Stimulated activated CD4-positive, alpha-beta T cell treated with anti-CD3 and anti-CD28 coated beads, TNF-alpha, amount 100 ng/mL, for 48 hours (primary cell): ENCODE data around the gene KIF25.

Experiments used
- DNase-seq, 3 donors: peaks; one replicate each; pipeline ENCODE4 v3.0.0-alpha.2; 2020; ENCODE audit warnings: low read depth in 3 of 3

Gene KIF25

GRCh38 chr6:168037242-168037641, 39.8 kb downstream of the KIF25 start:
- DNase-seq, result no peak

GRCh38 chr6:168037856-168038255, 40.4 kb downstream of the KIF25 start:
- no peak for DNase-seq

- no peak for DNase-seq
Observed at GRCh38 chr6:168038576-168039140, 41.2 kb downstream of the KIF25 start.

GRCh38 chr6:168039301-168039700, 41.8 kb downstream of the KIF25 start:
- DNase-seq, result no peak

GRCh38 chr6:168039849-168040248, 42.4 kb downstream of the KIF25 start:
- no peak for DNase-seq

GRCh38 chr6:168040856-168041496, 43.5 kb downstream of the KIF25 start:
- DNase-seq, result no peak

GRCh38 chr6:168041928-168042327, 44.5 kb downstream of the KIF25 start:
- no peak for DNase-seq

- DNase-seq, result no peak
Observed at GRCh38 chr6:168042426-168043192, 45.1 kb downstream of the KIF25 start.

GRCh38 chr6:168043193-168043847, 45.8 kb downstream of the KIF25 start:
- DNase-seq, result no peak

- no peak for DNase-seq
Observed at GRCh38 chr6:168043848-168044415, 46.5 kb downstream of the KIF25 start.

- no peak for DNase-seq
Observed at GRCh38 chr6:168044521-168045130, 47.2 kb downstream of the KIF25 start.

GRCh38 chr6:168045141-168045691, 47.7 kb downstream of the KIF25 start:
- DNase-seq, result no peak

GRCh38 chr6:168045706-168046620, 48.5 kb downstream of the KIF25 start:
- DNase-seq, result no peak

- DNase-seq, result no peak
Observed at GRCh38 chr6:168046696-168047095, 49.2 kb downstream of the KIF25 start.

GRCh38 chr6:168047841-168048723, 50.6 kb downstream of the KIF25 start:
- no peak for DNase-seq

GRCh38 chr6:168048724-168049025, 51.2 kb downstream of the KIF25 start:
- DNase-seq, result no peak

- DNase-seq, result no peak
Observed at GRCh38 chr6:168049277-168049676, 51.8 kb downstream of the KIF25 start.

GRCh38 chr6:168049706-168050224, 52.3 kb downstream of the KIF25 start:
- no peak for DNase-seq

- no peak for DNase-seq
Observed at GRCh38 chr6:168050225-168050880, 52.9 kb downstream of the KIF25 start.
